ENCODE results near the gene KLRF2. TPM values are rescaled to one million over a fixed set of nuclear protein-coding genes. Genes with fewer than 3 reads are reported as not detected.

KLRF2 gene
- not detected in 5 replicates for total RNA-seq (2022; extraction: Qiagen RNA extraction)

GRCh38 chr12:9881246-9881645 is at the start of gene KLRF2:
Gene KLRF2, plus strand, starts transcription at chr12:9881489. Its CDS starts 107 bp downstream, at chr12:9881596.

GRCh38 chr12:9869307-9870161 is 11.8 kb upstream of the KLRF2 start, which contains the start of gene CLEC2B:
Gene CLEC2B, minus strand, starts transcription at chr12:9869354.

GRCh38 chr12:9932270-9932669 is 51.0 kb downstream of the KLRF2 start, which contains the start of gene CLEC2A:
Gene CLEC2A, minus strand, starts transcription at chr12:9932370. Its CDS starts 41 bp downstream, at chr12:9932329.

Other genes starting within 250 kb of the KLRF2 start
- gene CLEC2D, start 211.8 kb upstream of the KLRF2 start, total RNA-seq (2022; extraction: Qiagen RNA extraction) = 0.32 to 0.97 TPM (median 0.50 TPM) in 5 replicates
- gene CLECL1, start 148.4 kb upstream of the KLRF2 start, total RNA-seq (2022; extraction: Qiagen RNA extraction) = not detected in 5 replicates
- not detected in 5 replicates for gene CD69, start 120.6 kb upstream of the KLRF2 start, total RNA-seq (2022; extraction: Qiagen RNA extraction)
- not detected in 5 replicates for gene KLRF1, start 54.0 kb upstream of the KLRF2 start, total RNA-seq (2022; extraction: Qiagen RNA extraction)
- gene CLEC2B, start 12.1 kb upstream of the KLRF2 start, total RNA-seq (2022; extraction: Qiagen RNA extraction) = 0.94 to 1.7 TPM (median 1.1 TPM) in 5 replicates
- not detected in 5 replicates for gene CLEC2A, start 50.9 kb downstream of the KLRF2 start, total RNA-seq (2022; extraction: Qiagen RNA extraction)
- not detected in 5 replicates for gene CLEC12A, start 89.9 kb downstream of the KLRF2 start, total RNA-seq (2022; extraction: Qiagen RNA extraction)
- gene CLEC1B, start 117.6 kb downstream of the KLRF2 start, total RNA-seq (2022; extraction: Qiagen RNA extraction) = not detected in 5 replicates
- not detected in 5 replicates for gene CLEC12B, start 129.1 kb downstream of the KLRF2 start, total RNA-seq (2022; extraction: Qiagen RNA extraction)
- not detected in 5 replicates for gene CLEC9A, start 149.2 kb downstream of the KLRF2 start, total RNA-seq (2022; extraction: Qiagen RNA extraction)
- not detected in 5 replicates for gene CLEC1A, start 217.5 kb downstream of the KLRF2 start, total RNA-seq (2022; extraction: Qiagen RNA extraction)
- gene CLEC7A, start 248.7 kb downstream of the KLRF2 start, total RNA-seq (2022; extraction: Qiagen RNA extraction) = not detected in 5 replicates